Stimulated activated naive CD8-positive, alpha-beta T cell treated with anti-CD3 and anti-CD28 coated beads, Interleukin-15, Interleukin-2, amounts not matched to agents 100 ng/mL and 50 ng/mL, for 24 hours (primary cell): ENCODE measurements around the gene ARPC4.

ENCODE experiments used
- H3K27ac Mint-ChIP-seq: one replicate; pipeline ENCODE4 v1.8.0; 2021; ENCODE audit warnings: mild to moderate bottlenecking, mixed read lengths
- H3K27me3 Mint-ChIP-seq: one replicate; pipeline ENCODE4 v1.8.0; 2021; ENCODE audit warnings: mixed read lengths
- H3K36me3 Mint-ChIP-seq: one replicate; pipeline ENCODE4 v1.8.0; 2021; ENCODE audit warnings: low read depth, mixed read lengths
- H3K4me1 Mint-ChIP-seq: one replicate; pipeline ENCODE4 v1.8.0; 2021; ENCODE audit warnings: low read depth, mixed read lengths
- H3K4me3 Mint-ChIP-seq: one replicate; pipeline ENCODE4 v1.8.0; 2021; ENCODE audit warnings: mild to moderate bottlenecking, mixed read lengths
- H3K9me3 Mint-ChIP-seq: one replicate; pipeline ENCODE4 v1.8.0; 2021; ENCODE audit warnings: mixed read lengths

Gene ARPC4

GRCh38 chr3:9815986-9816385 lies 23.1 kb downstream of the ARPC4 start:
- Mint-ChIP-seq H3K4me3 (no peak overlapping the region), H3K4me1 (no peaks in the 10 kb centered on the region), H3K9me3 (no peaks in the 10 kb centered on the region), H3K27ac (no peak overlapping the region), H3K27me3 (no peaks in the 10 kb centered on the region), H3K36me3 (peaks cover 16% of the 10 kb centered on the region)

GRCh38 chr3:9817436-9817835 lies 24.6 kb downstream of the ARPC4 start:
- H3K27ac Mint-ChIP-seq, result no peak overlapping the region

GRCh38 chr3:9818666-9819335 lies 25.9 kb downstream of the ARPC4 start:
- Mint-ChIP-seq H3K4me1 (no peaks in the 10 kb centered on the region), H3K27ac (no peak overlapping the region), H3K9me3 (no peaks in the 10 kb centered on the region), H3K36me3 (peaks cover 6% of the 10 kb centered on the region), H3K4me3 (no peak overlapping the region), H3K27me3 (no peaks in the 10 kb centered on the region)

More at GRCh38 chr3:9817436-9817835, 24.6 kb downstream of the ARPC4 start:
- H3K27me3 Mint-ChIP-seq, result no peaks in the 10 kb centered on the region
- H3K4me3 Mint-ChIP-seq, result no peak overlapping the region
- no peaks in the 10 kb centered on the region for H3K4me1 Mint-ChIP-seq
- peaks cover 12% of the 10 kb centered on the region for H3K36me3 Mint-ChIP-seq
- no peaks in the 10 kb centered on the region for H3K9me3 Mint-ChIP-seq

GRCh38 chr3:9820543-9820942 lies 27.7 kb downstream of the ARPC4 start:
- no peak overlapping the region for H3K4me3 Mint-ChIP-seq
- no peak overlapping the region for H3K27ac Mint-ChIP-seq
- H3K27me3 Mint-ChIP-seq, result no peaks in the 10 kb centered on the region
- peaks cover 6% of the 10 kb centered on the region for H3K36me3 Mint-ChIP-seq
- no peaks in the 10 kb centered on the region for H3K9me3 Mint-ChIP-seq
- H3K4me1 Mint-ChIP-seq, result no peaks in the 10 kb centered on the region

- no peak overlapping the region for H3K27ac Mint-ChIP-seq
- no peaks in the 10 kb centered on the region for H3K4me1 Mint-ChIP-seq
- peaks cover 6% of the 10 kb centered on the region for H3K36me3 Mint-ChIP-seq
- no peaks in the 10 kb centered on the region for H3K9me3 Mint-ChIP-seq
- H3K4me3 Mint-ChIP-seq, result no peak overlapping the region
- H3K27me3 Mint-ChIP-seq, result no peaks in the 10 kb centered on the region
These were observed 28.1 kb downstream of the ARPC4 start for GRCh38 chr3:9820946-9821345.

GRCh38 chr3:9825451-9826040 lies 32.7 kb downstream of the ARPC4 start:
- no peaks in the 10 kb centered on the region for H3K9me3 Mint-ChIP-seq
- H3K27me3 Mint-ChIP-seq, result no peaks in the 10 kb centered on the region
- H3K27ac Mint-ChIP-seq, result no peak overlapping the region
- no peak overlapping the region for H3K4me3 Mint-ChIP-seq
- peaks cover 15% of the 10 kb centered on the region for H3K36me3 Mint-ChIP-seq
- no peaks in the 10 kb centered on the region for H3K4me1 Mint-ChIP-seq

GRCh38 chr3:9826815-9827573 lies 34.1 kb downstream of the ARPC4 start:
- no peak overlapping the region for H3K4me3 Mint-ChIP-seq
- H3K27ac Mint-ChIP-seq, result no peak overlapping the region
- no peaks in the 10 kb centered on the region for H3K9me3 Mint-ChIP-seq
- peaks cover 17% of the 10 kb centered on the region for H3K36me3 Mint-ChIP-seq
- H3K4me1 Mint-ChIP-seq, result peaks cover 8% of the 10 kb centered on the region
- H3K27me3 Mint-ChIP-seq, result no peaks in the 10 kb centered on the region

- Mint-ChIP-seq H3K9me3 (no peaks in the 10 kb centered on the region), H3K27me3 (no peaks in the 10 kb centered on the region), H3K27ac (no peak overlapping the region), H3K4me1 (peaks cover 8% of the 10 kb centered on the region), H3K4me3 (no peak overlapping the region), H3K36me3 (peaks cover 24% of the 10 kb centered on the region)
These were observed 36.2 kb downstream of the ARPC4 start for GRCh38 chr3:9828801-9829755.

GRCh38 chr3:9831253-9831652 lies 38.4 kb downstream of the ARPC4 start:
- no peaks in the 10 kb centered on the region for H3K9me3 Mint-ChIP-seq

GRCh38 chr3:9833078-9833477 lies 40.2 kb downstream of the ARPC4 start:
- no peaks in the 10 kb centered on the region for H3K27me3 Mint-ChIP-seq
- no peak overlapping the region for H3K27ac Mint-ChIP-seq
- no peaks in the 10 kb centered on the region for H3K9me3 Mint-ChIP-seq

More at GRCh38 chr3:9831253-9831652, 38.4 kb downstream of the ARPC4 start:
- no peak overlapping the region for H3K27ac Mint-ChIP-seq
- no peak overlapping the region for H3K4me3 Mint-ChIP-seq
- H3K27me3 Mint-ChIP-seq, result no peaks in the 10 kb centered on the region
- peaks cover 36% of the 10 kb centered on the region for H3K36me3 Mint-ChIP-seq
- H3K4me1 Mint-ChIP-seq, result peaks cover 8% of the 10 kb centered on the region

GRCh38 chr3:9834520-9835380 lies 41.9 kb downstream of the ARPC4 start:
- peaks cover 8% of the 10 kb centered on the region for H3K4me1 Mint-ChIP-seq
- no peaks in the 10 kb centered on the region for H3K9me3 Mint-ChIP-seq
- H3K36me3 Mint-ChIP-seq, result peaks cover 40% of the 10 kb centered on the region
- no peak overlapping the region for H3K4me3 Mint-ChIP-seq
- no peak overlapping the region for H3K27ac Mint-ChIP-seq
- no peaks in the 10 kb centered on the region for H3K27me3 Mint-ChIP-seq

More at GRCh38 chr3:9833078-9833477, 40.2 kb downstream of the ARPC4 start:
- no peak overlapping the region for H3K4me3 Mint-ChIP-seq
- H3K4me1 Mint-ChIP-seq, result peaks cover 8% of the 10 kb centered on the region
- H3K36me3 Mint-ChIP-seq, result peaks cover 36% of the 10 kb centered on the region

- H3K4me1 Mint-ChIP-seq, result peaks cover 11% of the 10 kb centered on the region
- H3K27ac Mint-ChIP-seq, result peak overlapping the region; percentile 26
- no peak overlapping the region for H3K4me3 Mint-ChIP-seq
- H3K27me3 Mint-ChIP-seq, result no peaks in the 10 kb centered on the region
- H3K9me3 Mint-ChIP-seq, result no peaks in the 10 kb centered on the region
- peaks cover 51% of the 10 kb centered on the region for H3K36me3 Mint-ChIP-seq
These were observed 45.1 kb downstream of the ARPC4 start for GRCh38 chr3:9837701-9838582.

- H3K9me3 Mint-ChIP-seq, result no peaks in the 10 kb centered on the region
- H3K27me3 Mint-ChIP-seq, result no peaks in the 10 kb centered on the region
- H3K27ac Mint-ChIP-seq, result no peak overlapping the region
These were observed 46.0 kb downstream of the ARPC4 start for GRCh38 chr3:9838856-9839255.

More at GRCh38 chr3:9838856-9839255, 46.0 kb downstream of the ARPC4 start:
- Mint-ChIP-seq H3K4me1 (peaks cover 16% of the 10 kb centered on the region), H3K4me3 (no peak overlapping the region), H3K36me3 (peaks cover 51% of the 10 kb centered on the region)
